HUES6 (cell line): ENCODE data around the gene UBR3.
"Not testable (repeated sequence)": the region's sequence is repeated elsewhere in the genome, so short reads cannot be mapped to it uniquely, and the experiment has no call there.

ENCODE experiments used
- H3K27ac ChIP-seq: 2 replicates; pipeline ENCODE4 v1.7.0; 2013; ENCODE audit warnings: low read depth, mild to moderate bottlenecking, low read length, inconsistent platforms
- H3K27me3 ChIP-seq: 2 replicates; pipeline ENCODE4 v1.6.1; 2013; ENCODE audit warnings: low read length; ENCODE audit not compliant: control insufficient read depth, insufficient read depth
- H3K36me3 ChIP-seq: 2 replicates; pipeline ENCODE4 v1.6.1; 2013; ENCODE audit warnings: low read length; ENCODE audit not compliant: control insufficient read depth, insufficient read depth
- H3K4me1 ChIP-seq: 2 replicates; pipeline ENCODE4 v1.6.1; 2013; ENCODE audit warnings: low read length; ENCODE audit not compliant: control insufficient read depth, insufficient read depth
- H3K4me3 ChIP-seq: 2 replicates; pipeline ENCODE4 v1.5.1; 2013; ENCODE audit warnings: low read depth, low read length
- H3K9ac ChIP-seq: one replicate; pipeline ENCODE4 v1.6.1; 2013; ENCODE audit warnings: mild to moderate bottlenecking, low read length
- H3K9me3 ChIP-seq: 2 replicates; pipeline ENCODE4 v1.6.1; 2013; ENCODE audit warnings: low read depth, low read length; ENCODE audit not compliant: control insufficient read depth, insufficient read depth

The UBR3 gene

DNA sequence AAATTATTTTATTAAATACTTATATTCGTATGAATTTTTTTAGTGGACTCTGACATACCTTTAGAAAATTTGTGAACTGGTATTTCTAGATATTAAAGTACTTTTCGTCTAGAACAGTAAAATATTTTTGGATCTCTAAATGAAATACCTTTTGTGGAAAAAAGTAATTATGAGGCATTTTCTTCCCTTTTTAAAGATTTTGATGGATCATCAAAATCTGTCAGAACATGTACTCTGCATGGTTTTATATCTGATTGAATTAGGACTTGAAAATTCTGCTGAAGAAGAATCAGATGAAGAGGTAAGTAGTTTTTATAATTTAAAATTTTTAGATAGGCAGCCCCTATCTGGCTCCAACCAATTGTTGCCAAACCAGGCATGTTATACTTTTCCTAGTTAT, 118.8 kb downstream of the UBR3 start:
- H3K4me3 ChIP-seq: no peak overlapping the region
- no peak overlapping the region for H3K27ac ChIP-seq
- no peaks in the 10 kb centered on the region for H3K27me3 ChIP-seq
- no peak overlapping the region for H3K9ac ChIP-seq
- H3K4me1 ChIP-seq: no peaks in the 10 kb centered on the region
- peaks cover 10% of the 10 kb centered on the region for H3K36me3 ChIP-seq
- H3K9me3 ChIP-seq: no peaks in the 10 kb centered on the region

DNA sequence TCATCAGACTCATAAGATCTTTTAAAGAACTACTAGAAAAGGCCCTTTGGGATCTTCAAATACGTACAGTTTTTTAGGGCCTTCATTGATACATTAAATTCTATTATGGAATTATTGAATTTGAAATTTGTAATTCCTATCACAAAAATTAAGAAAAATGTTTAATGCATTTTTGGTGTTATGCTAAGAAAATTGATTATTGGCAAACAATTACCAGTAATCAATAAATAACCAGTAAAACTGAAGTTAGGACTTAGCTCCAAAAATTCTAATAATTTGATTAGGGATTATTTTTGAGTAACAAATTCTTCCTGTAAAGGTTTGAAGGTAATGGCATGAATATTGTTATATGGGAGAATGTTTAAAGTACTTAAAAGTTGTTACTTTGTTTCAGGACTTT, 119.3 kb downstream of the UBR3 start:
- H3K36me3 ChIP-seq: peaks cover 10% of the 10 kb centered on the region
- no peak overlapping the region for H3K4me3 ChIP-seq
- no peaks in the 10 kb centered on the region for H3K9me3 ChIP-seq

DNA sequence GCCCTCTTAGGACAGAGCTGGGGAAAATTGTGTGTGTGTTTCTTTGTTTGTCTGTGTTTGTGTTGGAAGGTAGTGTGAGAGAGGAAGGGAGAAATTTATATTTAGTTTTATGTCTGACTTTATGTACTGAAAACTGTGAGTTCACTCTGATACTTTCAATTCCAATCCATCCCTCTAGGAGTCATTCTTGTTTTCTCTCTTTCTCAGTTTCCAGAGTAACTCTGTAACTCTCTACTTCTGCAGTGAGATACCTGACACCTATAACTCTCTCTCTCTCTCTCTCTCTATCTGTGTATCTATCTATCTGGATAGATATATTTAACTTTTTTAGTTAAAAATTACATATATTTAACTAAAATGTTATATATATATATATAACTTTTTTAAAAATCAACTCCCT, 128.7 kb downstream of the UBR3 start:
- H3K36me3 ChIP-seq: peaks cover 10% of the 10 kb centered on the region
- H3K27me3 ChIP-seq: no peaks in the 10 kb centered on the region
- H3K27ac ChIP-seq: no peak overlapping the region
- no peaks in the 10 kb centered on the region for H3K4me1 ChIP-seq
- no peaks in the 10 kb centered on the region for H3K9me3 ChIP-seq
- no peak overlapping the region for H3K4me3 ChIP-seq
- no peak overlapping the region for H3K9ac ChIP-seq

More for the DNA sequence above, 119.3 kb downstream of the UBR3 start:
- H3K27ac ChIP-seq: no peak overlapping the region
- H3K9ac ChIP-seq: no peak overlapping the region
- no peaks in the 10 kb centered on the region for H3K27me3 ChIP-seq
- H3K4me1 ChIP-seq: no peaks in the 10 kb centered on the region

DNA sequence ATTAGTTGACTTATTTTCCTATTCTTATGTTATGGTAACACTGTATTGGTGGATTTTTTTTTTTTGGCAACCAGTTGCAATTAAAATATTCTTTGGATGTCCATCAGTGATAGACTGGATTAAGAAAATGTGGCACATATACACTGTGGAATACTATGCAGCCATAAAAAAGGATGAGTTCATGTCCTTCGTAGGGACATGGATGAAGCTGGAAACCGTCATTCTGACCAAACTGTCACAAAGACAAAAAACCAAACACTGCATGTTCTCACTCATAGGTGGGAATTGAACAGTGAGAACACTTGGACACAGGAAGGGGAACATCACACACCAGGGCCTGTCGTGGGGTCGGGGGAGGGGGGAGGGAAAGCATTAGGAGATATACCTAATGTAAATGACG, 130.0 kb downstream of the UBR3 start:
- H3K27me3 ChIP-seq, H3K9me3 ChIP-seq, H3K27ac ChIP-seq, H3K4me1 ChIP-seq, H3K4me3 ChIP-seq, H3K9ac ChIP-seq: not testable (repeated sequence)
- H3K36me3 ChIP-seq: peaks cover 10% of the 10 kb centered on the region

DNA sequence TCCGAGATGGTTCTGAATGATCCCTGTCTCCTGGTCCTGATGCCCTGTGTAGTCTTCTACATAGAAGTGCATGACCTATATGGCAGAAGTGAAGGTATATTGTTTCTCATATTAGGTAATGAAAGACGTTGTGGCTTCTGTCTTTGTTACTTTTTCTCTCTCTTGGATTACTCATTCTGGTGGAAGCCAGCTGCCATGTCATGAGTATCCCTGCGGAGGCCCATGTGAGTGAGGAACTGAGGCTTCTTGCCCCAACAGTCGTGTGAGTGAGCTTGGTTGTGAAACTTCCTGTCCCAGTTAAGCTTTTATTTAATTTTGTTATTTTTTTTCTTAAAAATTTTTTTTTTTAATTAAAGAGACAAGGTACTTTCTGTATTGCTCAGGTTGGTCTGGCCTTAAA, 134.7 kb downstream of the UBR3 start:
- Histone ChIP-seq H3K27me3 (no peaks in the 10 kb centered on the region), H3K27ac (no peak overlapping the region)

DNA sequence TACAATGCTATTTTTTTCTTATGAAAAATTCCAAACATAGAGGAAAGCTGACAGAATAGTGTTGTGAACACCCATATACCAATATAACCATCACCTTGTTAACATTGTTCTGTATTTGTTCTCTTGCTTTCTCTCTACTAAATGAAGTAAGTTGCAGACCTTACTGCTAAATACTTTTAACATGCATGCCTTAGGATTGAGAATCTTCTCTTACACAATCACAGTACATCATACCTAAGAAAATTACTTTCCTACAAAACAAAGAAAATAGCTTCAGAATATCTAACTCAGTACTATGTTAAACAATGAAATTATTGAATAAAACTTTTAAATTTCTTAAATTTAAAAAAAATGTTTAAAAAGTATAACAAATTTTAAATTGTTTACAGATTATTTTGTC, 136.5 kb downstream of the UBR3 start:
- H3K27ac ChIP-seq: no peak overlapping the region
- no peaks in the 10 kb centered on the region for H3K27me3 ChIP-seq
- H3K9me3 ChIP-seq: no peaks in the 10 kb centered on the region
- no peak overlapping the region for H3K4me3 ChIP-seq
- H3K4me1 ChIP-seq: no peaks in the 10 kb centered on the region
- H3K36me3 ChIP-seq: peaks cover 11% of the 10 kb centered on the region
- H3K9ac ChIP-seq: no peak overlapping the region

More for the DNA sequence above, 134.7 kb downstream of the UBR3 start:
- H3K36me3 ChIP-seq: peaks cover 17% of the 10 kb centered on the region
- no peak overlapping the region for H3K4me3 ChIP-seq
- H3K4me1 ChIP-seq: no peaks in the 10 kb centered on the region
- no peaks in the 10 kb centered on the region for H3K9me3 ChIP-seq
- H3K9ac ChIP-seq: no peak overlapping the region

DNA sequence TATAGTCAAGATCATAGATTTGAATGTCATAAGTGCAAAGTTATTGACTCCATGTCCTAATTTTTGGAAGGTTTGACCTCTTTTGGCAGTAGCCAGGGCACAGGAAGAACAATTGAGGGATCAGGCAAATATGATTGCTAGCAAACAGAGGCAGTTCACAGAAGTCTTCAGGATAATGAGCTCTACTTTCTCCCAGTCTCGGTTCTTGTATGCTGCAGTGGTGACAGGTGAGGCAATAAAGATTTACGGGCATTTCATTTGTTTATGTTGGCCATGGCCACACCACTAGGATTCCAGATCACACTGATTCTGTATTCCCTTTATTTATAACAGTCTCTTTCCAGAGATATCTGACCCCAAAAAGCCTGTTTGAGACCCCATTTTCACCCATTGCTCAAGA, 137.5 kb downstream of the UBR3 start:
- H3K9ac ChIP-seq: no peak overlapping the region
- no peak overlapping the region for H3K27ac ChIP-seq
- no peaks in the 10 kb centered on the region; the same call in 1 of the 2 replicates for H3K9me3 ChIP-seq
- no peaks in the 10 kb centered on the region for H3K4me1 ChIP-seq
- no peak overlapping the region for H3K4me3 ChIP-seq
- no peaks in the 10 kb centered on the region for H3K27me3 ChIP-seq
- peaks cover 7% of the 10 kb centered on the region for H3K36me3 ChIP-seq

DNA sequence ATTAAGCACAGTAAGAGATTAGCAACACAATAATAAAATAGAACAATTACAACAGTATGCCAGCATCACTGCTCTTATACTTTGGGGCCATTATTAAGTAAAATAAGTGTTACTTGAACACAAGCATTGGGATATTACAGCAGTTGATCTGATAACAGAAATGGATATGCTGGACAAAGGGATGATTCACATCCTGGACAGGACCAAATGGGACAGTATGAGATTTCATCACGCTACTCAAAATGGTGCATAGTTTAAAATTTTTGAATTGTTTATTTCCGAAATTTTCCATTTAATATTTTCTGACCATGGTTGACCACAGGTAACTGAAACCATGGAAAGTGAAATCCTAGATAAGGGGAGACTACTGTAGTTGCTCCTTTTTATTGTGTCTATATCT, 138.2 kb downstream of the UBR3 start:
- no peak overlapping the region for H3K27ac ChIP-seq
- H3K36me3 ChIP-seq: peaks cover 7% of the 10 kb centered on the region
- H3K9me3 ChIP-seq: no peaks in the 10 kb centered on the region; the same call in 1 of the 2 replicates
- no peaks in the 10 kb centered on the region for H3K27me3 ChIP-seq
- no peaks in the 10 kb centered on the region for H3K4me1 ChIP-seq
- no peak overlapping the region for H3K9ac ChIP-seq
- H3K4me3 ChIP-seq: no peak overlapping the region

DNA sequence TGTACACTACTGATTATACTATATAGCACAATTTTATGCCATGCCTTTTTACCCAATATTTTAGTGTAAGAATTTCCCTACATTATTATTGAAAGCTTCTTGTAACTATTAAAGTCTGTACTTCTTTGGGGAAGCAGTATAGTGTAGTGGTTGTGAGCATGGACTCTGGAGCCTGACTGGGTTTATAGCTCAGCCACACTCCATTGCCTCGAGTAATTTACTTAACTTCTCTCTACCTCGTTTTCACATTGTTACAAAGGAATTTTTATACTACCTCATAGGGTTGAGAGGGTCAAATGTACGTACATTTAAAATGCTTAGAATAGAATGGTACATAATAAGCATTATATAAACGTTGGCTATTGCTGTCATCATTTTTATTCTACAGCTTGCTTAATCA, 139.2 kb downstream of the UBR3 start:
- Histone ChIP-seq H3K27ac (no peak overlapping the region), H3K4me1 (no peaks in the 10 kb centered on the region), H3K4me3 (no peak overlapping the region), H3K27me3 (no peaks in the 10 kb centered on the region), H3K36me3 (peaks cover 7% of the 10 kb centered on the region), H3K9me3 (no peaks in the 10 kb centered on the region; the same call in 1 of the 2 replicates), H3K9ac (no peak overlapping the region)

DNA sequence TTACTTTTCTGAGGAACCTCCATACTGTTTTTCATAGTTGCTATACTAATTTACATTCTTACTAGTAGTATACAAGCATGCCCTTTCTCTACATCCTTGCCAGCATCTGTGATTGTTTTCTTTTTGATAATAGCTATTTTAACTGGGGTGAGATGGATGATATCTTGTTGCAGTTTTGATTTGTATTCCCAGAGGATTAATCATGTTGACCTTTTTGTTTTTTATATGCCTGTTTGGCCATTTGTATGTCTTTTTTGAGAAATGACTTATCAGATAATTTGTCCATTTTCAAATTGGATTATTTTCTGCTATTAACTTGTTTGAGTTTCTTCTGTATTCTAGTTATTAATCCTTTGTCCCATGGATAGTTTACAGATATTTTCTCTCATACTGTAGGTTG, 141.5 kb downstream of the UBR3 start:
- Histone ChIP-seq H3K9me3 (peaks cover 3% of the 10 kb centered on the region; the same call in 1 of the 2 replicates), H3K4me1 (no peaks in the 10 kb centered on the region), H3K27ac (no peak overlapping the region), H3K36me3 (peaks cover 7% of the 10 kb centered on the region), H3K27me3 (no peaks in the 10 kb centered on the region), H3K4me3 (no peak overlapping the region), H3K9ac (no peak overlapping the region)

DNA sequence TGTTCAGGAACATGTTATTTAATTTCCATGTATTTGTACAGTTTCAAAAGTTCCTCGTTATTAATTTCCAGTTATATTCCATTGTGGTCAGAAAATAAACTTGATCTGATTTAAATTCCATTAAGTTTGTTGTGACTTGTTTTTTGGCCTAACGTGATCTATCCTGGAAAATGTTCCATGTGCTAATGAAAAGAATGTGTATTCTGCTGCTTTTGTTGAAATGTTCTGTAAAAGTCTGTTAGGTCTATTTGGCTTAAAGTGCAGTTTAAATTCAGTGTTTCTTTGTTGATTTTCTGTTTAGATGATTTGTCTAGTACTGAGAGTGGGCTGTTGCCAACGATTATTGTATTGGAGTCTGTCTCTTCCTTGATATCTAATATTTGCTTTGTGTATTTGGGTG, 148.0 kb downstream of the UBR3 start:
- no peaks in the 10 kb centered on the region for H3K27me3 ChIP-seq
- H3K4me1 ChIP-seq: peaks cover 4% of the 10 kb centered on the region; the same call in 1 of the 2 replicates
- no peak overlapping the region for H3K9ac ChIP-seq
- peaks cover 19% of the 10 kb centered on the region for H3K9me3 ChIP-seq
- no peak overlapping the region for H3K27ac ChIP-seq
- no peak overlapping the region for H3K4me3 ChIP-seq
- H3K36me3 ChIP-seq: peaks cover 8% of the 10 kb centered on the region; the same call in 1 of the 2 replicates

DNA sequence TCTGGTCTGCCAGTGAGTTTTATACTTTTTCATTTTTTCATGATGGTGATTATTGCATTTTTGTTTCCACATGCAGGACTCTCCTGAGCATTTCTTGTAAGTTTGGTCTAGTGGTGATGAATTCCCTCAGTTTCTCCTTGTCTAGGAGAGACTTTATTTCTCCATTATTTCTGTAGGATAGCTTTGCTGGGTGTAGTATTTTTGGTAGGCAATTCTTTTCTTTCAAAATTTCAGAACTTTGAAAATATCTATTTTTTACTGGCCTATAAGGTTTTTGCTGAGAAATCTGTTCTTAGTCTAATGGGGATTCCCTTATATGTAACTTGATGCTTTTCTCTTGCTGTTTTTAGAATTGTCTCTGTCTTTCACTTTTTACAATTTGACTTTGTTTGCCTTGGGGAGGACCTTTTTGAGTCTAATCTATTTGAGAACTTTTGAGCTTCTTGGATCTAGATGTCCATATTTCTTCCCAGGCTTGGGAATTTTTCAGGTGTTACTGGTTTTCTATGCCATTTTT, 149.1 kb downstream of the UBR3 start:
- Histone ChIP-seq H3K4me3 (no peak overlapping the region), H3K9me3 (peaks cover 19% of the 10 kb centered on the region), H3K27ac (no peak overlapping the region), H3K4me1 (peaks cover 4% of the 10 kb centered on the region; the same call in 1 of the 2 replicates), H3K9ac (no peak overlapping the region), H3K36me3 (peaks cover 8% of the 10 kb centered on the region; the same call in 1 of the 2 replicates), H3K27me3 (no peaks in the 10 kb centered on the region)
